Measurements from ENCODE around the gene ASIC4. TPM values are rescaled to one million over a fixed set of nuclear protein-coding genes. Genes with fewer than 3 reads are reported as not detected.

The ASIC4 gene
- total RNA-seq, 2 experiments from 2014 or later: 0.73 to 0.74 TPM

DNA sequence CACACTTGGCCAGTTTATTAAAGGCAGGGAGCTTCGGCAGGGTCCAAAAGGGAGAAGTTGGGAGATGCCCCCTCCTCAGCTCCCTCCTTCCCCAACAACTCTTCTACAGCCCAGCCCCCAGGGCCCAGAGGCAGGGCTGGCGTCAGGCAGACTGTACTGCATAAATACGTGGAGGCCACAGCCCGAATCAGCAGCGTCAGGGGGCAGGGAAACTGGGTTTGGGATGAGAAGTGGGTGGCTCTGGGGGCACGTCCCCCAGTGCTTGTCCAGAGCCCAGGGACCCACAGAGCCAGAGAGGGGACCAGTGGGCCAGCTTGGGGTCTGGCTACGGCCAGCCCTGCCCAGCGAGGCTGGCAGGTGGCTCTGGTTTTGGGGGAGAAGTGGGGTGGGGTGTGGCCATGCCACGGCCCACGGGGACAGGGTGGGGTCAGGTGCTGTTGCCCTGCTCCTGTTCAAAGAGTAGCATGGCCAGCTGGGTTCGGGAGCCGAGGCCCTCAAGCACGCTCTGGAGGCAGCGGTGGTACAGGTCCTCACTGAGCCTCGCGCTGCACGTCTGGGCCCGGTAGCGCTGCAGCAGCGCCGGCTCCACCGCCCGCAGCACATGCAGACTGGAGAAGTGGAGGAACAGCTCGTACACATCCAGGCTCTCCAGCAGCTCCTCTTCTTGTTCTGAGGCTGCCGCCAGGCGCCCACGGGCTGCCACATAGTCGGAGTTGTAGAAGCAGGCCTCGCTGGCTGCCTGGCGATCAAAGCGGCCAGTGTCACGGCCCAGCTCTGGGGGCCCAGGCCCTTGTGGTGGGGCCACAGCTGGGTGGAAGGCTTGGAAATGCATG, 24.9 kb downstream of the ASIC4 start:
- no peak overlapping the region for H3K4me2 ChIP-seq (ENCODE audit: low read length)
- 0 out of 2 replicates have a peak, but pooled peaks cover 5% of the 10 kb centered on the region for H4K20me1 ChIP-seq (ENCODE audit: insufficient read depth, low read length)
- no peak for TF ChIP-seq EZH2phosphoT487 (IDR thresholded peaks at IDR 0.05; ENCODE audit: borderline replicate concordance, low read depth, low read length)
- TF ChIP-seq, protein P1, sequence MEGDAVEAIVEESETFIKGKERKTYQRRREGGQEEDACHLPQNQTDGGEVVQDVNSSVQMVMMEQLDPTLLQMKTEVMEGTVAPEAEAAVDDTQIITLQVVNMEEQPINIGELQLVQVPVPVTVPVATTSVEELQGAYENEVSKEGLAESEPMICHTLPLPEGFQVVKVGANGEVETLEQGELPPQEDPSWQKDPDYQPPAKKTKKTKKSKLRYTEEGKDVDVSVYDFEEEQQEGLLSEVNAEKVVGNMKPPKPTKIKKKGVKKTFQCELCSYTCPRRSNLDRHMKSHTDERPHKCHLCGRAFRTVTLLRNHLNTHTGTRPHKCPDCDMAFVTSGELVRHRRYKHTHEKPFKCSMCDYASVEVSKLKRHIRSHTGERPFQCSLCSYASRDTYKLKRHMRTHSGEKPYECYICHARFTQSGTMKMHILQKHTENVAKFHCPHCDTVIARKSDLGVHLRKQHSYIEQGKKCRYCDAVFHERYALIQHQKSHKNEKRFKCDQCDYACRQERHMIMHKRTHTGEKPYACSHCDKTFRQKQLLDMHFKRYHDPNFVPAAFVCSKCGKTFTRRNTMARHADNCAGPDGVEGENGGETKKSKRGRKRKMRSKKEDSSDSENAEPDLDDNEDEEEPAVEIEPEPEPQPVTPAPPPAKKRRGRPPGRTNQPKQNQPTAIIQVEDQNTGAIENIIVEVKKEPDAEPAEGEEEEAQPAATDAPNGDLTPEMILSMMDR (conservative IDR thresholded peaks at IDR 0.05; ENCODE audit: low read length): no peak
- POLR2A ChIA-PET: no interaction called here
- H3K79me2 ChIP-seq (ENCODE audit: insufficient read depth, low read depth, low read length): peaks cover 9% of the 10 kb centered on the region; the same call in 1 of the 2 replicates
- H3K27ac ChIP-seq (ENCODE audit: low read depth, low read length, poor library complexity, severe bottlenecking): no peak overlapping the region
- BruUV-seq (replicated peaks): no TSS peak
- no peak overlapping the region for H3K4me3 ChIP-seq (ENCODE audit: low read depth, low read length, poor library complexity, severe bottlenecking)
- H2AFZ ChIP-seq (ENCODE audit: low read length): no peak overlapping the region
- H3K9me2 ChIP-seq (ENCODE audit: insufficient read depth, low read length): no peaks in the 10 kb centered on the region
- no peaks in the 10 kb centered on the region for H3K9me3 ChIP-seq (ENCODE audit: low read length)
- peaks cover 24% of the 10 kb centered on the region for H3K36me3 ChIP-seq (ENCODE audit: insufficient read depth, low read length)
- no peaks in the 10 kb centered on the region for H3K4me1 ChIP-seq (ENCODE audit: insufficient read depth, low read length, poor library complexity, severe bottlenecking)
- no peak for DNase-seq (ENCODE audit: low spot score)
- intact Hi-C loops (cut with micrococcal nuclease; ENCODE audit: unreplicated experiment): no loop called here
- CTCF ChIA-PET (ENCODE audit: unreplicated experiment): interaction anchor here (2.0 kb wide), 1 partner anchor 9 kb away, joined by 6 read pairs; no protein-coding TSS in a partner anchor

DNA sequence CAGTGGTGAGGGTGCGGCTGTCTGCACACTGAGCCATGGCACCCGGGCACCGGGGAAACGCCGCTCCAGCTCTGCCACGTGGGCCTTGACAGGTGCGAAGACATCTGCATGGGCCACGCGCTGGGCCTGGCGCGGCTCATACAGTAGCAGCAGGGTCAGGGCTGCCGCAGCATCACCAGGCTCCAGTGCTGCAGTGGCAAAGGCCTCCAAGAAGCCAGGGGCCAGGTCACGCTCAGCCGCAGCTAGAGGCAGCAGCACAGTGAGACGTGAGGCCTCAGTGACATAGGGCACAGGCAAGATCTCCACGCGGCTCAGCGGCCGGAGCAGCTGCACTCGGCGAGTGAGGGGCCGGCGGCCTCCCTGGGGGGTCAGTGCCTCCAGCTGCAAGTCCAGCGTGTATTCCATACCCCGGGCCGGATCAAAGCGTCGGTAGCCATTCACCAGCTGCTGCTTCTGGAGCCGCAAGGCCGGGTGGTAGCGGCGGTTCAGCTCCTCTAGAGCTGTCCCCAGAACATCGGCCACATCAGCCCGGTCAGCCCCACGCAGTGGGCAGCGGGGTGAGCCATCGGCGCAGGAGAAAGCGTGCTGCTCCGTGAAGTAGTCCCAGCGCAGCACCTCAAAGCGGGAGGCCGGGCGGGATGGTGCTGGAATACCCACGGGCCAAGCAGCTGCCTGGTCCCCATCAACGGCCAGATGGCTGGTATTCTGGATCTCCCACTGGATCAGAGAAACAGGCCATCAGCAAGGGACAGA, 25.8 kb downstream of the ASIC4 start:
- BruUV-seq (replicated peaks): no TSS peak
- no peaks in the 10 kb centered on the region for H3K9me3 ChIP-seq (ENCODE audit: low read length)
- no peak overlapping the region for H3K4me2 ChIP-seq (ENCODE audit: low read length)
- DNase-seq (ENCODE audit: low spot score): no peak
- H3K79me2 ChIP-seq (ENCODE audit: insufficient read depth, low read depth, low read length): peaks cover 9% of the 10 kb centered on the region; the same call in 1 of the 2 replicates
- 0 out of 2 replicates have a peak, but pooled peaks cover 5% of the 10 kb centered on the region for H4K20me1 ChIP-seq (ENCODE audit: insufficient read depth, low read length)
- H3K4me1 ChIP-seq (ENCODE audit: insufficient read depth, low read length, poor library complexity, severe bottlenecking): no peaks in the 10 kb centered on the region
- TF ChIP-seq, protein P1 (conservative IDR thresholded peaks at IDR 0.05; ENCODE audit: low read length): no peak
- TF ChIP-seq EZH2phosphoT487 (IDR thresholded peaks at IDR 0.05; ENCODE audit: borderline replicate concordance, low read depth, low read length): no peak
- no peaks in the 10 kb centered on the region for H3K9me2 ChIP-seq (ENCODE audit: insufficient read depth, low read length)
- H3K4me3 ChIP-seq (ENCODE audit: low read depth, low read length, poor library complexity, severe bottlenecking): no peak overlapping the region
- H3K27ac ChIP-seq (ENCODE audit: low read depth, low read length, poor library complexity, severe bottlenecking): no peak overlapping the region
- peaks cover 24% of the 10 kb centered on the region for H3K36me3 ChIP-seq (ENCODE audit: insufficient read depth, low read length)
- CTCF ChIA-PET (ENCODE audit: unreplicated experiment): interaction anchor here (0.6 to 2.0 kb wide), 3 partner anchors 10 to 43 kb away, joined by 3 to 6 read pairs (median 5); partner anchors contain the start of gene GMPPA
- no peak overlapping the region for H2AFZ ChIP-seq (ENCODE audit: low read length)
- POLR2A ChIA-PET: no interaction called here
- intact Hi-C loops (cut with micrococcal nuclease; ENCODE audit: unreplicated experiment): loop anchor here (5.0 kb wide), 2 partner anchors 153 to 363 kb away; partner anchors contain the start of genes CNPPD1, DNPEP and RETREG2

Data from OCI-LY7 (cell line).